GM18861 (cell line): ENCODE measurements around the gene KNDC1.
"Not testable (repeated sequence)": the region's sequence is repeated elsewhere in the genome, so short reads cannot be mapped to it uniquely, and the experiment has no call there.

Source experiments
- ATAC-seq: cut with Tn5 transposase; IDR thresholded peaks from one replicate; pipeline ENCODE4 v1.9.1; 2021; ENCODE audit not compliant: unreplicated experiment

Gene KNDC1

DNA sequence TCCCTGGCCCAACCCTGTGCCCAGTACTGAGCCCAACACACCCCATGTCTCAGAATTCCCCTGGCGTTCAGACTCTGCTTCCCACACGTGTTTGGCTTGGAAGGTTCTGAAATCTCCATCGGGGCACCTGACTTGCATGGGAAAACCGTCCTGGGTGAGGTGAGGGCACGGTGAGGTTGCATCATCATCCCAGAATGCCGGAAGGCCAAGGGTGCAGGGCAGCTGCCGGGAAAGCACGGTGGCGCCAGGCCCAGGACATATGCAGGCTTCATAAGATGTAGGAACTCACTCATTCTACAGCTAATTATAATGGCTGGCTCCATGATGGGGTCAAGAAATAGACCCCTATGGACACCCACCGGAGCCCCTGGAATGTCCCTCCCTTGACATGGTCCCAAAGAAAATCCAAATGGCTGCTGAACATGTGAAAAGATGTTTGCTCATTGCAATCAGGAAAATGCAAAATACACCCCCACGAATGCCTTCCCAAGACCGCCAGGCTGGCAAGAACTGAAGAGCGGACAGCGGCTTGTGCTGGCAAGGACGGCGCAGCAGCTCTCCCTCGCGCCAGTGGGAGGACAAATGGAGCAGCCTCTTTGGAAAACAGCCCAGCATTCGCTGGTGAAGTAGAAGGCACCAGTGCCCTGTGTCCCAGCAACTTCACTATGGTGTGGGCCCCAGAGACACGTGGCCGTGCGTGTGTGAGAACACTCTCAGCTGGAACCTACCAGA is 2.3 kb downstream of the KNDC1 start:
- no peak for ATAC-seq

DNA sequence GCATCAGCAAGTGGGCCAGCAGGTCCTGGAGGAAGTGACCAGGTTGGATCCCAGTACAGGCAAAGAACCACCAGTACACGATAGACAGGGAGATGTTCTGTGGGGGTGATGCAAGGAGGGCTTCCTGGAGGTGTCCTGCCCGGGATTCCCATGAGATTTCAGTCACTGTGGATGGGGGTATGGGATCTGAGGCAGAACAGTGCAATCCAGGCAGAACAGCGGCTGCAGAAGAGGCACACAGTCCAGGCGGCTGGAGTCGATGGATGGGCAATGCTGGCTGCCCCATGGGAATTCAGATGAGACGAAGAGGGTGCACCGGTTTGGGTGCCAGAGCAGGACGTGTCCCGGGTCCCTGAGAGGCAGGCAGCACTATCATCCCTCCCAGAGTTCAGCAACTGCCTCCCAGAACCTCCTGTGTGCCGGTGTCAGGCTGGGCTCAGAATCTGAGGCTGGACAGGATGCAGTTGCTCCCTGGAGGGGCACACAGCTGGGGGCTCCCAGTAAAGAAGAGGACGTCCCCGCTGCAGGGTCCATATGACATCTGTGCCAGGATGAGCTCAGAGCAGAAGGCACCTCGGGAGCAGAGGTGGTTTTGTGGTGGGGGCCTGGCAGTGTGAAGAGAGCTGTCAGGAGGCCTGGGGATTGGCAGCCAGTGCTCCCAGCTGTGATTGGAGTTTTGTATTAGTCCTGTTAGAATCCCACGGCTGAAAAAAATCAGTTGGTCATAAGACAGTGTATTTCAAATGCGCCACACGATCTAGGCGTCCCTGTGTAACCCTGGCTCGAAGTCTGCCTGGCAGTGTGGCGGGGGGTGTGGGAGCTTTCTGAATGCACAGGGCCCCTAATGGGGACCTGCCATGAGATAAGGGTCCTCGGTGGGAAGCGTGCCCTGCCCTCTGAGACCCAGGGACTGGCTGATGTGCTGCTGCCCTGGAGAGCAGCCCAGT is 3.2 kb downstream of the KNDC1 start:
- ATAC-seq = no peak

GRCh38 chr10:133163889-133164815 is 4.1 kb downstream of the KNDC1 start:
- no peak for ATAC-seq

- ATAC-seq = no peak
These were observed 5.0 kb downstream of the KNDC1 start for GRCh38 chr10:133164816-133165555.

DNA sequence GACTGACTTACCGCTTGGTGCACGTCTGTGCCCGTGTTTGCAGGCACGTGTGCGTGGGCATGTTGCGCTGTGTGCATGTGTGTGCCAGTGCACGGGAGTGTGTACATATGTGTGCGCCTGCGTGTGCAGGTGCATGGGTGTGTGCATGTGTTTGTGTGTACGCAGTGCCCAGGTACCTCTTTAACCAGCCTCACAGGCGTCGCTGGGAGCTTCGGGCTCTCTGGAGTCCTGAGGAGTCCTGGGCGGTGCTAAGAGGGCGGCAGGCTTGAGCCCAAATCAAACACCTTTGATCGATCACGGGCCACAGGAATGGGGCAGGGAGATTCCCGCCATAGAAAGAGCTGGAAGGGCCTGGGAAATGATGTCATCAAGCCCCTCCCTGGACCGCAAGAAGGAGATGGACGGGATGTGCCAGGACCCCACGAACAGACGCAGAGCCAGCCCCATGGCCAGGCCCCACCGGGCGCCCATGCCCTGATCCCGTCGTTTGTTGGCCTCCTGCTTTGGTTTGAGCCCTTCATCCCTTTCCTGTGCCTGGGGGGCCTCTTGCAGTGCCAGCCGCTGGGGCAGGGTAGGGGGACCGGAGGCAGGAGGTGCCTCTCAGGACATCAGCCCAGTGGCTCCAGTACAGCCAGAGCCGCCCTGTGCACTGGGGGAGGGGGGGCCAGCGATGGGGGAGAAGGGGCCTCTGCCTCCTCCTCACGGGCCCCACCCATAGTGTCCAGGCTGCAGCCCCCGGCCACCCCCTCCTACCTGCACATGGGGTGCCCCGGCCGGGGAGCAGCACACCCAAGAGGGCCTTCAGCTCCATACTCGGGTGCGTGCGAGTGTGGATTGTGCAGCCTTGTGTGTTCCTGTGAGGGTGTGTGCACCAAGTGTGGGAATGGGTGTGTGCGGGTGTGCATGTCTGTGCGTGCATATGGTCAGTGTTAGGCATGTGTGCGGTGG is 5.8 kb downstream of the KNDC1 start:
- no peak for ATAC-seq

DNA sequence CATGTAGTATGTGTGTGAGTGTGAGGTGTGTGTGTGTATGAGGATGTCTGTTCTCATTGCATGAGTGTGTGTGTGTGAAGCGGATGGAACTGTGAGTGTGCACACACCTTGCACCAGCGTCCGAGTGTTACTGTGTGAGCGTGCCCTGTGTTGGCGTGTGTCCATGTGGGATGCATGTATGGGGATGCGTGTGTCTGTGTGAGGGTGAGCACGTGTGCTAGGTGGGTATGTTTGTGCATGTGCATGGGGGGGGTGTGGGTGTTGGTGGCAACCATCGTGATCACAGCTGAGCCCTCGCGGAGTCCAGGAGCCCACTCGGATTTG is 6.4 kb downstream of the KNDC1 start:
- ATAC-seq = no peak

GRCh38 chr10:133166828-133167692 is 7.0 kb downstream of the KNDC1 start:
- ATAC-seq = no peak

DNA sequence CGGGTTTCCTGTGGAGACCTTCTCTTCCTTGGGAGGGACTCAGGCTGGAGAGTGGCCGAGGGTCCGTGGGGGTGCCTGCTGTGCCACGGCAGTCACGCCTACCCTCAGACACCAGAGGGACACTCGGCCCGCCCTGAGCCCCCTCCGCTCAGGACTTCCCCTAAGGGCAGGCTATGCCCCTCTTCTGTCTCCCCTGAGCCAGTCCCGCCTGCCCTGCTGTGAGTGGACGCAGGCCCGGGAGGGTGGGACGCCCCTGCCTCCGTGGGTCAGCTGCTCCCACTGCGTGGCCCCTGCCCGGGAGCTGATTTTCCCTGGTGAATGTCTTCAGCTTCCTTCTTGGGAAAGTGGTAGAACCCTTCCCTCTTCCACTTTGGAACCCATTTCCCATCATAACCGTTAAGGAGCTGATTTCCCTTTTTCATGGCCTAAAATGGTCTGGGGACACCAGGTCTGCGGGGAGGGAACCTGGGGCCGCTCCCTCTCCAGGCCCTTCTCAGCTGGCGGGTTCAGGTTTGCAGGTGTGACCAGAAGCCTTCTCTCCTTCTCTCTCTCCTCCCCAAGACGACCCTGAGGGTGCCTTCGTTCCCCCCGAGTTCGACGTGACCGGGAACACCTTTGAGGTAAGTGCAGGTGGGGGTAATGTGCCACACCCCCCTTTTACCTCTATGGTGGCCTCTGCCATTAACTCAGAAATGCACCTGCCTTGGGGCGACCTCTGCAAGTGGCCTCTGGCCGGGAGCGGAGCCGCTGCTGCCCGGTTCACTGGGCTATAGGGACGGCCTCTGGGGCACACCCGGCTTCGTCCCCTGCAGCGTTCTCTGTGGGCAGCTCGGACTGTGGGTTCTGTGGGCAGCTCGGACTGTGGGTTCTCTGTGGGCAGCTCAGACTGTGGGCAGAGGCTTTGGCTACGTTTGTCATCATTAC is 7.9 kb downstream of the KNDC1 start:
- ATAC-seq = no peak

DNA sequence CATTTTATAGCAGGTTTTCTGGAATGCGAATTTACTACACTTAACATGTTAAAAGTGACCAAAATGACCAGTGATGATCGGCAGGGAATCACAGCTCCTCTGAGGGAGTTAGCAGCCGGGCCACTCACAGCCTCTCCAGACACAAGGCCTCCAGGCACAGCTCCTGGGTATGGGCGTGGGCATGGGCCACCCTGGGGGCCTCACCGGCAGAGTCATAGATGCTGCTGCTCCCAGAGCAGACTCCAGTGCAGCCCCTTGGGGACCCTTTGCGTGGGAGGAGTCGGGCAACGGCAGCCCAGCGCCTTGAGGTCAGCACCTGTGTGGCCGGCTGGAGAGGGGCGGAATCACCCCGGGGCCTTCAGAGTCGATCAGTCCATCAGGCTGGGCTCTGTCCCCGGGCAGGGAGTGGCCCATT is 8.6 kb downstream of the KNDC1 start:
- no peak for ATAC-seq

- no peak for ATAC-seq
These were observed 9.3 kb downstream of the KNDC1 start for GRCh38 chr10:133169173-133169947.

DNA sequence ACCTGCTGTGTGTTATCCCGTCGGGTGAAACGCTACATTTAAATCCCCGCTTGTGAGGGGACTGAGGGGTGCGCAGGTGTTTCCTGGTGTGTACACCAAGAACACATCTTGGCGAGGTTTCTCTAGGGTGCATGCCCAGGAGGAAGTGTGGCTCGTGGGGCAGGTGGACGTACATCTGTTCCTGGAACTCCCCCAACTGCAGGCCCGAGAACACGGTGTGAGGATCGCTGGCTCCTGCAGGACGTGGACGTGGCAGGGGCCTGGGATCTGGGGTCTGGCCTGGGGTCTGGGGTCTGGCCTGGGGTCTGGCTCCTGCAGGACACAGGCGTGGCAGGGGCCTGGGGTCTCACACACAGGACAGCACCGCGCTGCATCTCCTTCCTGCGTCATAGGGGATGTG is 10.1 kb downstream of the KNDC1 start:
- no peak for ATAC-seq

- no peak for ATAC-seq
These were observed 14.0 kb downstream of the KNDC1 start for GRCh38 chr10:133173860-133174640.

DNA sequence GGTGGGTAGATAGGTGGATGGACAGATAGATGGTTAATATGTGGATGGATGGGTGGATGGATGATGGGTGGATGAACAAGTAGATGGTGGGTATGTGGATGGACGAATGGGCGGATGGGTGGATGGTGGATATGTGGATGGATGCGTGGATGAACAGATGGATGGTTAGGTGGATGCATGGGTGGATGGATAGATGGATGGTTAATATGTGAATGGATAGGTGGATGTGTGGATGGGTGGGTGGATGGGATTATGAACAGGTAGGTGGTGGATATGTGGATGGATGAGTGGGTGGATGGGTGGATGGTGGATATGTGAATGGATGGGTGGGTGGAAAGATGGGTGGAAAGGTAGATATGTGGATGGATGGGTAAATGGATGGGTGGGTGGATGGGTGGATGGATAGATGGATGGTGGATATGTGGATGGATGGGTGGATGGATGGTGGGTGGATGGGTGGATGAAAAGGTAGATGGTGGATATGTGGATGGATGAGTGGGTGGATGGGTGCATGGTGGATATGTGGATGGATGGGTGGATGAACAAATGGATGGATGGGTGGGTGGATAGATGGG is 14.8 kb downstream of the KNDC1 start:
- ATAC-seq = no peak

DNA sequence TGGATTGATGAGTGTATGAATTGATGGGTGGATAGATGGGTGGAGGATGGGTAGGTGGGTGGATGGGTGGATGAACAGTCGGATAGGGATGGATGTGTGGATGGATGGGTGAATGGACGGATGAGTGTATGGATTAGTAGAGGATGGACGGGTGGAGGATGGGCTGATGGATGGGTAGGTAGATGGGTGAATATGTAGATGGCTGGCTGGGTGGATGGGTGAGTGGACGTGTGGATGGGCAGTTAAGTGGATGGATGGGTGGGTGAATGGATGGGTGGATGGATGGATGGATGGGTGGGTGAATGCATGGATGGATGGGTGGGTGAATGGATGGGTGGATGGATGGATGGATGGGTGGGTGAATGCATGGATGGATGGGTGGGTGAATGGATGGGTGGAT is 15.6 kb downstream of the KNDC1 start:
- ATAC-seq = not testable (repeated sequence)

DNA sequence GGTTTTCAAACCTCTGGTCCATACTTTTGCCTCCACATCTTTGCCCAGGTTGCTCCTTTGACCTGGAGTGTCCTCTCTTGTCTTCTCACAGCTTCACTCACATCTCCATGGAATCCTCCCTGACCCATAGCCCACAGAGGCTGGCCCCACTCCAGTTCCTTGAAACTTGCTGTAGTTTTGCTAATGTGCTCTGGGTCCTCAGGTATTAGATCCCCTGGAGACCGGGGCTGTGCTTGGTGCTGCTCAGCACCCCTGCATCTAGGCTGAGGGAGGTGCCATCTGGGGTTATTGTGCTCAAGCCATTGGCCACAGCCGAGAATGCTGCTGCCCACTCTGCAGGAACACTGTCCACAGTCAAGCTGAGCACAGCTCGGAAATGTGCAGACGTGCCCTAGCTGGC is 16.5 kb downstream of the KNDC1 start:
- ATAC-seq = no peak
